ENCODE results near the gene PPFIA1.

GRCh38 chr11:70352601-70353000 is 82.1 kb downstream of the PPFIA1 start:
- TF ChIP-seq CTCF (IDR thresholded peaks at IDR 0.05) (no peak), POLR2A (IDR thresholded peaks at IDR 0.05) (no peak)
